ENCODE data around the gene GPR108. TPM values are rescaled to one million over a fixed set of nuclear protein-coding genes. Genes with fewer than 3 reads are reported as not detected.

The GPR108 gene
- polyA plus RNA-seq, 1 donor from 2014 or later = 24.6 TPM

GRCh38 chr19:6739390-6739882 is 2.1 kb upstream of the GPR108 start, which contains the start of gene TRIP10:
TSS of gene TRIP10 (plus strand) at chr19:6739680. CDS start at chr19:6739762, 82 bp downstream.
- peak within 1 kb of the TSS; percentile 56 for H2AFZ ChIP-seq (ENCODE audit: low read depth, low read length)

GRCh38 chr19:6738787-6739389 is 1.5 kb upstream of the GPR108 start:
- Histone ChIP-seq H3K4me3 (ENCODE audit: low read length) (peak overlapping the region; percentile 60), H2AFZ (ENCODE audit: low read depth, low read length) (peak overlapping the region; percentile 56)

More at GRCh38 chr19:6739390-6739882, 2.1 kb upstream of the GPR108 start, which contains the start of gene TRIP10:
- peak within 1 kb of the TSS; percentile 61 for H3K27ac ChIP-seq (ENCODE audit: low read length)
- peak within 1 kb of the TSS; percentile 65 for H3K4me3 ChIP-seq (ENCODE audit: low read length)
- H3K9me3 ChIP-seq (ENCODE audit: low read length) = no peaks in the 10 kb centered on the region
- H3K4me2 ChIP-seq (ENCODE audit: low read length) = peak within 1 kb of the TSS; percentile 35
- H3K79me2 ChIP-seq (replicated peaks; ENCODE audit: insufficient read depth, low read length) = no peaks in the 10 kb centered on the region
- no peaks in the 10 kb centered on the region for H3K36me3 ChIP-seq (ENCODE audit: insufficient read depth, low read length)
- TF ChIP-seq TAF1 (IDR thresholded peaks at IDR 0.05; ENCODE audit: low read depth) = no peak
- TF ChIP-seq, protein P1, sequence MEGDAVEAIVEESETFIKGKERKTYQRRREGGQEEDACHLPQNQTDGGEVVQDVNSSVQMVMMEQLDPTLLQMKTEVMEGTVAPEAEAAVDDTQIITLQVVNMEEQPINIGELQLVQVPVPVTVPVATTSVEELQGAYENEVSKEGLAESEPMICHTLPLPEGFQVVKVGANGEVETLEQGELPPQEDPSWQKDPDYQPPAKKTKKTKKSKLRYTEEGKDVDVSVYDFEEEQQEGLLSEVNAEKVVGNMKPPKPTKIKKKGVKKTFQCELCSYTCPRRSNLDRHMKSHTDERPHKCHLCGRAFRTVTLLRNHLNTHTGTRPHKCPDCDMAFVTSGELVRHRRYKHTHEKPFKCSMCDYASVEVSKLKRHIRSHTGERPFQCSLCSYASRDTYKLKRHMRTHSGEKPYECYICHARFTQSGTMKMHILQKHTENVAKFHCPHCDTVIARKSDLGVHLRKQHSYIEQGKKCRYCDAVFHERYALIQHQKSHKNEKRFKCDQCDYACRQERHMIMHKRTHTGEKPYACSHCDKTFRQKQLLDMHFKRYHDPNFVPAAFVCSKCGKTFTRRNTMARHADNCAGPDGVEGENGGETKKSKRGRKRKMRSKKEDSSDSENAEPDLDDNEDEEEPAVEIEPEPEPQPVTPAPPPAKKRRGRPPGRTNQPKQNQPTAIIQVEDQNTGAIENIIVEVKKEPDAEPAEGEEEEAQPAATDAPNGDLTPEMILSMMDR (IDR thresholded peaks at IDR 0.05; ENCODE audit: poor library complexity, severe bottlenecking) = no peak
- no peak for TF ChIP-seq POLR2AphosphoS5 (IDR thresholded peaks at IDR 0.05)
- TF ChIP-seq, protein P2, sequence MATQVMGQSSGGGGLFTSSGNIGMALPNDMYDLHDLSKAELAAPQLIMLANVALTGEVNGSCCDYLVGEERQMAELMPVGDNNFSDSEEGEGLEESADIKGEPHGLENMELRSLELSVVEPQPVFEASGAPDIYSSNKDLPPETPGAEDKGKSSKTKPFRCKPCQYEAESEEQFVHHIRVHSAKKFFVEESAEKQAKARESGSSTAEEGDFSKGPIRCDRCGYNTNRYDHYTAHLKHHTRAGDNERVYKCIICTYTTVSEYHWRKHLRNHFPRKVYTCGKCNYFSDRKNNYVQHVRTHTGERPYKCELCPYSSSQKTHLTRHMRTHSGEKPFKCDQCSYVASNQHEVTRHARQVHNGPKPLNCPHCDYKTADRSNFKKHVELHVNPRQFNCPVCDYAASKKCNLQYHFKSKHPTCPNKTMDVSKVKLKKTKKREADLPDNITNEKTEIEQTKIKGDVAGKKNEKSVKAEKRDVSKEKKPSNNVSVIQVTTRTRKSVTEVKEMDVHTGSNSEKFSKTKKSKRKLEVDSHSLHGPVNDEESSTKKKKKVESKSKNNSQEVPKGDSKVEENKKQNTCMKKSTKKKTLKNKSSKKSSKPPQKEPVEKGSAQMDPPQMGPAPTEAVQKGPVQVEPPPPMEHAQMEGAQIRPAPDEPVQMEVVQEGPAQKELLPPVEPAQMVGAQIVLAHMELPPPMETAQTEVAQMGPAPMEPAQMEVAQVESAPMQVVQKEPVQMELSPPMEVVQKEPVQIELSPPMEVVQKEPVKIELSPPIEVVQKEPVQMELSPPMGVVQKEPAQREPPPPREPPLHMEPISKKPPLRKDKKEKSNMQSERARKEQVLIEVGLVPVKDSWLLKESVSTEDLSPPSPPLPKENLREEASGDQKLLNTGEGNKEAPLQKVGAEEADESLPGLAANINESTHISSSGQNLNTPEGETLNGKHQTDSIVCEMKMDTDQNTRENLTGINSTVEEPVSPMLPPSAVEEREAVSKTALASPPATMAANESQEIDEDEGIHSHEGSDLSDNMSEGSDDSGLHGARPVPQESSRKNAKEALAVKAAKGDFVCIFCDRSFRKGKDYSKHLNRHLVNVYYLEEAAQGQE (IDR thresholded peaks at IDR 0.05; ENCODE audit: borderline replicate concordance) = no peak
- TF ChIP-seq EZH2 (IDR thresholded peaks at IDR 0.05; ENCODE audit: borderline replicate concordance, insufficient read depth, low read length, poor library complexity, severe bottlenecking) = no peak
- H4K20me1 ChIP-seq (ENCODE audit: insufficient read depth) = no peaks in the 10 kb centered on the region
- no peaks in the 10 kb centered on the region for H3K9me2 ChIP-seq (ENCODE audit: insufficient read depth, low read length)
- H3K27me3 ChIP-seq (ENCODE audit: insufficient read depth, low read depth, low read length) = peaks cover 8% of the 10 kb centered on the region
- H3K9ac ChIP-seq (ENCODE audit: low read length) = peak within 1 kb of the TSS; percentile 38
- H3F3A ChIP-seq (ENCODE audit: insufficient read depth, low read length, poor library complexity, severe bottlenecking) = no peaks in the 10 kb centered on the region

More at GRCh38 chr19:6738787-6739389, 1.5 kb upstream of the GPR108 start:
- TF ChIP-seq RAD21 (conservative IDR thresholded peaks at IDR 0.05) (no peak), EZH2 (IDR thresholded peaks at IDR 0.05; ENCODE audit: borderline replicate concordance, insufficient read depth, low read length, poor library complexity, severe bottlenecking) (no peak), EP300 (conservative IDR thresholded peaks at IDR 0.05; ENCODE audit: poor library complexity, severe bottlenecking) (no peak), SMC3 (conservative IDR thresholded peaks at IDR 0.05; ENCODE audit: poor library complexity) (no peak), MXI1 (conservative IDR thresholded peaks at IDR 0.05; ENCODE audit: poor library complexity, severe bottlenecking) (no peak)
- TF ChIP-seq, protein P1 (IDR thresholded peaks at IDR 0.05; ENCODE audit: poor library complexity, severe bottlenecking) = peak; percentile 7
- TF ChIP-seq, protein P2 (IDR thresholded peaks at IDR 0.05; ENCODE audit: borderline replicate concordance) = no peak
- Histone ChIP-seq H3F3A (ENCODE audit: insufficient read depth, low read length, poor library complexity, severe bottlenecking) (no peaks in the 10 kb centered on the region), H3K9ac (ENCODE audit: low read length) (peak overlapping the region; percentile 38), H3K79me2 (replicated peaks; ENCODE audit: insufficient read depth, low read length) (no peaks in the 10 kb centered on the region), H3K4me2 (ENCODE audit: low read length) (no peak overlapping the region), H3K9me2 (ENCODE audit: insufficient read depth, low read length) (no peaks in the 10 kb centered on the region), H4K20me1 (ENCODE audit: insufficient read depth) (no peaks in the 10 kb centered on the region), H3K27ac (ENCODE audit: low read length) (no peak overlapping the region), H3K27me3 (ENCODE audit: insufficient read depth, low read depth, low read length) (peaks cover 8% of the 10 kb centered on the region), H3K36me3 (ENCODE audit: insufficient read depth, low read length) (no peaks in the 10 kb centered on the region), H3K9me3 (ENCODE audit: low read length) (no peaks in the 10 kb centered on the region)
